SK-N-SH (cell line): ENCODE measurements around the gene CTTN. TPM values are rescaled to one million over a fixed set of nuclear protein-coding genes. Genes with fewer than 3 reads are reported as not detected.

ENCODE experiments used
- CTCF ChIA-PET: fragments of 300-600, 350-600 bp; formaldehyde crosslinking; extraction: SDS; loops from one replicate; lab custom pipeline; 2021; lab: Yijun Ruan, JAX
- POLR2A ChIA-PET: fragments of 350-600 bp; sonication (Branson Sonifier 250); formaldehyde crosslinking; extraction: SDS; loops from one replicate; lab custom pipeline; 2020; ENCODE audit warnings: antibody characterized with exemption, inconsistent platforms; lab: Yijun Ruan, JAX
- DNase-seq: peaks from one replicate; pipeline ENCODE4 v3.0.0; 2012
- H2AFZ ChIP-seq: fragments of 200-600 bp; sonication (generic); 2 replicates; pipeline ENCODE4 v1.8.1; 2016; ENCODE audit warnings: antibody characterized with exemption, mild to moderate bottlenecking, low read depth
- H3F3A ChIP-seq: fragments of 200-600 bp; sonication (generic); replicated peaks from 2 replicates; pipeline ENCODE3; 2016; ENCODE audit warnings: antibody characterized with exemption, mild to moderate bottlenecking; ENCODE audit not compliant: insufficient read depth
- H3K27ac ChIP-seq, 2 experiments: fragments of 200-500 bp in 1 of 2; fragments of 200-600 bp in 1 of 2; sonication (Bioruptor generic) in 1 of 2; sonication (generic), shearing (Covaris generic) in 1 of 2; 2 replicates each; pipeline versions ENCODE4 v1.5.1 to v1.6.1; 2014 to 2016; ENCODE audit warnings: low read depth in 2 of 2, inconsistent platforms in 1 of 2, low read length in 1 of 2, mild to moderate bottlenecking in 1 of 2, mixed read lengths in 1 of 2
- H3K27me3 ChIP-seq: fragments of 200-600 bp; sonication (generic), shearing (Covaris generic); 2 replicates; pipeline ENCODE4 v1.6.1; 2016; ENCODE audit warnings: mixed run types; ENCODE audit not compliant: insufficient read depth
- H3K36me3 ChIP-seq, 2 experiments: fragments of 200-500 bp in 1 of 2; fragments of 200-600 bp in 1 of 2; sonication (Bioruptor generic) in 1 of 2; sonication (generic) in 1 of 2; replicated peaks in 1 of 2; 2 replicates each; pipeline versions ENCODE3 to v1.5.1; 2014 to 2016; ENCODE audit warnings: low read length in 1 of 2, mild to moderate bottlenecking in 1 of 2; ENCODE audit not compliant: insufficient read depth in 2 of 2, control insufficient read depth in 1 of 2
- H3K4me1 ChIP-seq, 2 experiments: fragments of 200-500 bp in 1 of 2; fragments of 200-600 bp in 1 of 2; sonication (Bioruptor generic) in 1 of 2; sonication (generic), shearing (Covaris generic) in 1 of 2; 2 replicates each; pipeline versions ENCODE4 v1.5.1 to v1.6.1; 2014 to 2016; ENCODE audit warnings: low read depth in 1 of 2, low read length in 1 of 2, mixed run types in 1 of 2; ENCODE audit not compliant: insufficient read depth in 2 of 2, control insufficient read depth in 1 of 2
- H3K4me2 ChIP-seq: fragments of 200-600 bp; sonication (generic), shearing (Covaris generic); 2 replicates; pipeline ENCODE4 v1.6.1; 2017; ENCODE audit warnings: mixed run types
- H3K4me3 ChIP-seq, 2 experiments: fragments of 200-500 bp in 1 of 2; fragments of 200-600 bp in 1 of 2; sonication (Bioruptor generic) in 1 of 2; sonication (generic), shearing (Covaris generic) in 1 of 2; 2 replicates each; pipeline versions ENCODE4 v1.5.1 to v1.8.1; 2014 to 2016; ENCODE audit warnings: low read depth in 2 of 2, inconsistent platforms in 1 of 2, low read length in 1 of 2, mild to moderate bottlenecking in 1 of 2, mixed read lengths in 1 of 2, moderate library complexity in 1 of 2
- H3K79me2 ChIP-seq: fragments of 200-600 bp; sonication (generic); 2 replicates; pipeline ENCODE4 v1.8.1; 2017; ENCODE audit warnings: mild to moderate bottlenecking; ENCODE audit not compliant: insufficient read depth
- H3K9ac ChIP-seq: fragments of 200-600 bp; sonication (generic); 2 replicates; pipeline ENCODE4 v1.6.1; 2017; ENCODE audit warnings: mixed run types
- H3K9me2 ChIP-seq: fragments of 200-600 bp; sonication (generic); 2 replicates; pipeline ENCODE4 v1.6.1; 2017; ENCODE audit warnings: mixed run types
- H3K9me3 ChIP-seq: fragments of 200-600 bp; sonication (generic); 2 replicates; pipeline ENCODE4 v1.6.1; 2017; ENCODE audit warnings: mixed run types, mild to moderate bottlenecking, moderate library complexity
- H4K20me1 ChIP-seq: fragments of 200-600 bp; sonication (generic); 2 replicates; pipeline ENCODE4 v1.6.1; 2017; ENCODE audit warnings: mild to moderate bottlenecking, mixed run types; ENCODE audit not compliant: insufficient read depth
- ELF1 ChIP-seq: IDR thresholded peaks from 2 replicates; pipeline ENCODE4 v1.4.0; 2012
- EP300 ChIP-seq, 2 experiments: IDR thresholded peaks; 2 replicates each; pipeline versions ENCODE4 v1.4.0 to v1.6.1; 2012; ENCODE audit warnings: borderline replicate concordance in 1 of 2, low read depth in 1 of 2, low read length in 1 of 2
- FOXM1 ChIP-seq: IDR thresholded peaks from 2 replicates; pipeline ENCODE4 v1.4.0; 2012; ENCODE audit warnings: low read depth, mild to moderate bottlenecking
- GATA2 ChIP-seq: sonication (generic); formaldehyde crosslinking; IDR thresholded peaks from 2 replicates; pipeline ENCODE4 v1.5.0; 2020; ENCODE audit warnings: mild to moderate bottlenecking, missing genetic modification reagents
- MEF2A ChIP-seq: IDR thresholded peaks from 2 replicates; pipeline ENCODE4 v1.4.0; 2012; ENCODE audit warnings: low read depth, borderline replicate concordance
- MXI1 ChIP-seq: IDR thresholded peaks from 2 replicates; pipeline ENCODE4 v1.6.1; 2012; ENCODE audit warnings: mild to moderate bottlenecking, low read depth, low read length, improper control_type of control experiment
- NRF1 ChIP-seq: IDR thresholded peaks from 2 replicates; pipeline ENCODE4 v1.6.1; 2012; ENCODE audit warnings: low read depth, mild to moderate bottlenecking, low read length
- RAD21 ChIP-seq: IDR thresholded peaks from 2 replicates; pipeline ENCODE4 v1.6.1; 2012; ENCODE audit warnings: mild to moderate bottlenecking, low read length
- TAF1 ChIP-seq: IDR thresholded peaks from 2 replicates; pipeline ENCODE4 v1.6.1; 2012; ENCODE audit warnings: low read depth, mild to moderate bottlenecking, low read length, moderate library complexity, borderline replicate concordance
- WGBS: methylation state at CpG from one replicate; pipeline ENCODE4 v1.1.6; 2017; ENCODE audit warnings: low lambda C conversion rate; 5-methylcytosine and 5-hydroxymethylcytosine counted together
- polyA plus RNA-seq, 3 experiments: library from polyadenylated mRNA; depleted of rRNA; stranded (reverse); fragments of >200 nt; gene quantifications; 2 replicates each; pipeline ENCODE4 v1.2.3, GENCODE V29; 2012
- TF ChIP-seq, protein P1 (sequence below): fragments of 150-350 bp; IDR thresholded peaks from 2 replicates; pipeline ENCODE4 v1.6.1; 2017; ENCODE audit warnings: antibody characterized with exemption, low read length, low read depth, borderline replicate concordance

Gene CTTN
- polyA plus RNA-seq, 1 of the 3 experiments (the other 2 are of a cell fraction), result 243 TPM

DNA sequence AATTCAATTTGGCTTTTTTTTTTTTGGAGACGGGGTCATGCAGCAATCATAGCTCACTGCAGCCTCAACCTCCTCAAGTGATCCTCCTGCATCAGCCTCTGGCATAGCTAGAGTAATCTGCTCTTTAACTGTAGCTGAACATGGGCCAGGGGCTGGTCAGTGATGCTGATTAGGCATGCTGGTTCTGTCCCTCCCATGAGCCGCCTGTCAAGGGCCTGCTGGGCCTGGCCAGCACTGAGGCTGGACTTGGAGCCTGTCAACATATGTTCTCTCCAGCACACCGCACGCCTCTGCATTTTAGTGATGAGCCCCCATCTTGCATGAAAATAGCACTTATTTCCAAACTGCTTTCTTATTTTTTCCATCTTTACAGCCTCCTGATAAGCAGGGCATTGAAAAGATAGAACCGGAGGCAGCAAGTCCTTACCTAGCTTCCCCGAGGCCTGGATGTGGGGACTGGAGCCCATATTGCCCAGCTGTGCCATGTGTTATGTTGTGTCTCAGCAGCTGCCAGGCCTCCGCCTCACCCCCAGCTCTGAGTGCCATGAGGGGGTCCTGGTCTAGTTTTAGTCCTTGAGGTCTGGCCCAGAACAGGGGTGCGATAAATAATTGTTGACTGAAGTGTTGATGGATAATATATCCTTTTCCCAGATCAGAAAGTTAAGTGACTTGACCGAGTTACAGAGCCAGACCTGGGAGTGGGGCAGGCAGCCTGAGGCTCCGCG lies 80.0 kb downstream of the CTTN start:
- Histone ChIP-seq H2AFZ (no peak overlapping the region), H3K4me2 (no peak overlapping the region), H4K20me1 (no peaks in the 10 kb centered on the region), H3K79me2 (no peaks in the 10 kb centered on the region), H3K4me3 (no peak overlapping the region), H3K4me1 (peaks cover 0 to 20% of the 10 kb centered on the region in 2 experiments; a peak in 2 of 4 replicates), H3K27me3 (no peaks in the 10 kb centered on the region), H3K36me3 (no peaks in the 10 kb centered on the region), H3K27ac (no peak overlapping the region; a peak in 1 of 4 replicates), H3F3A (no peaks in the 10 kb centered on the region), H3K9ac (no peak overlapping the region), H3K9me3 (no peaks in the 10 kb centered on the region), H3K9me2 (no peaks in the 10 kb centered on the region)
- TF ChIP-seq, protein P1, sequence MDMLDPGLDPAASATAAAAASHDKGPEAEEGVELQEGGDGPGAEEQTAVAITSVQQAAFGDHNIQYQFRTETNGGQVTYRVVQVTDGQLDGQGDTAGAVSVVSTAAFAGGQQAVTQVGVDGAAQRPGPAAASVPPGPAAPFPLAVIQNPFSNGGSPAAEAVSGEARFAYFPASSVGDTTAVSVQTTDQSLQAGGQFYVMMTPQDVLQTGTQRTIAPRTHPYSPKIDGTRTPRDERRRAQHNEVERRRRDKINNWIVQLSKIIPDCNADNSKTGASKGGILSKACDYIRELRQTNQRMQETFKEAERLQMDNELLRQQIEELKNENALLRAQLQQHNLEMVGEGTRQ, result no peak
- TF ChIP-seq NRF1 (no peak), ELF1 (no peak), MXI1 (peak; percentile 27; the same call in 1 of the 2 replicates)
- 59% methylated on average over 11 of the region's 11 CpGs for WGBS
- CTCF ChIA-PET, result interaction anchor here (1.4 to 4.3 kb wide), 3 partner anchors 11 to 290 kb away, joined by 4 to 27 read pairs (median 4); no protein-coding TSS in a partner anchor
- POLR2A ChIA-PET, result no interaction called here
- peak; percentile 59 for DNase-seq

- no peak overlapping the region for H3K27ac ChIP-seq
- no peaks in the 10 kb centered on the region for H4K20me1 ChIP-seq
- no peak for DNase-seq
- no peak for TF ChIP-seq RAD21
- no peak for TF ChIP-seq MXI1
- no peak for TF ChIP-seq TAF1
- TF ChIP-seq FOXM1, result no peak
- TF ChIP-seq EP300 (IDR thresholded peaks at IDR 0.05; ENCODE audit: borderline replicate concordance in 1 of 2, low read depth in 1 of 2, low read length in 1 of 2), result no peak
- no peak for TF ChIP-seq MEF2A
- TF ChIP-seq GATA2 (CRISPR knock-in tag), result no peak
- TF ChIP-seq, all 33 proteins: peak for 0
- Histone ChIP-seq H3K4me3 (no peak overlapping the region), H3K27me3 (no peaks in the 10 kb centered on the region), H3K4me2 (no peak overlapping the region), H3K9me2 (no peaks in the 10 kb centered on the region), H2AFZ (no peak overlapping the region), H3K36me3 (no peaks in the 10 kb centered on the region), H3F3A (no peaks in the 10 kb centered on the region), H3K4me1 (peaks cover 0 to 20% of the 10 kb centered on the region in 2 experiments; a peak in 2 of 4 replicates), H3K9ac (no peak overlapping the region), H3K9me3 (no peaks in the 10 kb centered on the region), H3K79me2 (no peaks in the 10 kb centered on the region)
- 39% methylated on average over 3 of the region's 3 CpGs for whole genome bisulfite sequencing
- ChIA-PET CTCF (interaction anchor here (0.8 to 3.5 kb wide), 5 partner anchors 10 to 599 kb away, joined by 3 to 13 read pairs (median 3); no protein-coding TSS in a partner anchor), POLR2A (no interaction called here)
These were observed 82.4 kb downstream of the CTTN start for GRCh38 chr11:70480711-70481110.
